ENCODE measurements around the gene B4GALT1. TPM values are rescaled to one million over a fixed set of nuclear protein-coding genes. Genes with fewer than 3 reads are reported as not detected.
A peak's percentile ranks its signal among the peaks of the same experiment; 100 is the strongest.

B4GALT1 gene
- total RNA-seq, 1 experiment from 2014 or later: 19.1 TPM

DNA sequence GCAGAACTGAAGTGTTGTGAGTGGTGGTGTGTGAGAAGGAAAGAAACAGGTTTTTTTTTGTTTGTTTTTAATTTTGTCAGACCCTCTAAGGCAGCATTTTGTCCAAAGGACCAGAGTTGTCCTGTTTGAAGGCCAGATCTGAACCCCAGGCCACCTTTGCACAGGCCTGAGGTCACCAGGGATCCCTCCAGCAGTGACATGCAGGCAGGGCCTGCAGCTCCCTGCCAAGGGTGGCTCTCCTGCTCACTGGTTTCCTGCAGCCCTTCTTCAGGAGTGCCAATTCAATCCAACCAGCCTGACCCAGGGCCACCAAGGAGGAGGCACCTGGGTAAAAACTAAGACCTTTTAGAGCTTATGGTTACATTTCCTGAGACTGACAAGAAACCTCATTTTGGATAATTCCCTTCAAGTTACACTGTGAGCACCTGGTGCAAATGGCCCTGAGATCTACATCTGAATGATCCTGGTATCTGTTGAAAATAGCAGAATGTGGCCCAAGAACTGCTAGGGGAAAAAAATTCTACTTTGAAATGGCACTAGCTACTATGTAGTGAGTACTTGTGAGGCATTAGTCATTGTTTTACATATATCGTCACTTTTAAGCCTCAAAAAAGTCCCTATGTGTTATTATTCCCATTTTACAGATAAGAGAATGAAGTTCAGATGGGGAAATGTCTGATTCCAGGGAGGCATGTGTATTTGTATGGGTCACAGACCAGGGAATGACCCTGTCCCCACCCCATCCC, 57.1 kb downstream of the B4GALT1 start:
- H3K27me3 Mint-ChIP-seq (ENCODE audit: low read depth): no peaks in the 10 kb centered on the region
- TF ChIP-seq, protein P1, sequence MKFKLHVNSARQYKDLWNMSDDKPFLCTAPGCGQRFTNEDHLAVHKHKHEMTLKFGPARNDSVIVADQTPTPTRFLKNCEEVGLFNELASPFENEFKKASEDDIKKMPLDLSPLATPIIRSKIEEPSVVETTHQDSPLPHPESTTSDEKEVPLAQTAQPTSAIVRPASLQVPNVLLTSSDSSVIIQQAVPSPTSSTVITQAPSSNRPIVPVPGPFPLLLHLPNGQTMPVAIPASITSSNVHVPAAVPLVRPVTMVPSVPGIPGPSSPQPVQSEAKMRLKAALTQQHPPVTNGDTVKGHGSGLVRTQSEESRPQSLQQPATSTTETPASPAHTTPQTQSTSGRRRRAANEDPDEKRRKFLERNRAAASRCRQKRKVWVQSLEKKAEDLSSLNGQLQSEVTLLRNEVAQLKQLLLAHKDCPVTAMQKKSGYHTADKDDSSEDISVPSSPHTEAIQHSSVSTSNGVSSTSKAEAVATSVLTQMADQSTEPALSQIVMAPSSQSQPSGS (CRISPR knock-in tag; IDR thresholded peaks at IDR 0.05; ENCODE audit: borderline replicate concordance, low read depth): no peak
- no peak for TF ChIP-seq OVOL2 (CRISPR knock-in tag; IDR thresholded peaks at IDR 0.05; ENCODE audit: borderline replicate concordance)
- TF ChIP-seq MYBL2 (CRISPR knock-in tag; IDR thresholded peaks at IDR 0.05): no peak
- TF ChIP-seq EMX1 (CRISPR knock-in tag; IDR thresholded peaks at IDR 0.05): no peak
- no peak for TF ChIP-seq ZNF423 (CRISPR knock-in tag; IDR thresholded peaks at IDR 0.05)
- no peak for TF ChIP-seq CREM (CRISPR knock-in tag; IDR thresholded peaks at IDR 0.05)
- no peak for TF ChIP-seq ELF4 (CRISPR knock-in tag; IDR thresholded peaks at IDR 0.05; ENCODE audit: low read depth)
- H3K4me1 Mint-ChIP-seq: peaks cover 34% of the 10 kb centered on the region
- ChIA-PET CTCF (no interaction called here), POLR2A (no interaction called here)
- H3K27ac Mint-ChIP-seq: peak overlapping the region; percentile 89
- no peaks in the 10 kb centered on the region for H3K9me3 Mint-ChIP-seq
- no peak overlapping the region for H3K4me3 Mint-ChIP-seq
- no peaks in the 10 kb centered on the region for H3K36me3 Mint-ChIP-seq
- ATAC-seq (no peak), DNase-seq (ENCODE audit: low spot score) (no peak)

DNA sequence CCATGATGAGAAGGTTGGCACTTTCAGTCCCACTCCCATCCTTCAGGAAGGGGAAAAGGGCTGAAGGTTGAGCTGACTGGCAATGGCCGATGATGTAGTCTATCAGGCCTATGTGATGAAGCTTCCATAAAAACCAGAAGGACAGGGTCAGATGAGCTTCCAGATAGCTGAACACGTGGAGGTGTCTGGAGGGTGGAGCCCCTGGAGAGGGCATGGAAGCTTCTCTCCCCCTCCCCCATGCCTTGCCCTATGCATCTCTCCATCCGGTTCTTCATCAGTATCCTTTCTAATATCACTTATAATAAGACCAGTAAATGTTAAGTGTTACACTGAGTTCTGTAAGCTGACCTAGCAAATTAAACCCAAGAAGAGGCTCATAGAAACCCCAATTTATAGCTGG, 58.0 kb downstream of the B4GALT1 start:
- POLR2A ChIA-PET: no interaction called here
- no peak overlapping the region for H3K27ac Mint-ChIP-seq
- H3K36me3 Mint-ChIP-seq: no peaks in the 10 kb centered on the region
- TF ChIP-seq ETV6 (CRISPR knock-in tag; IDR thresholded peaks at IDR 0.05): no peak
- no peak for TF ChIP-seq MYBL2 (CRISPR knock-in tag; IDR thresholded peaks at IDR 0.05)
- no peak for TF ChIP-seq NFE2L1 (CRISPR knock-in tag; IDR thresholded peaks at IDR 0.05)
- TF ChIP-seq, protein P2, sequence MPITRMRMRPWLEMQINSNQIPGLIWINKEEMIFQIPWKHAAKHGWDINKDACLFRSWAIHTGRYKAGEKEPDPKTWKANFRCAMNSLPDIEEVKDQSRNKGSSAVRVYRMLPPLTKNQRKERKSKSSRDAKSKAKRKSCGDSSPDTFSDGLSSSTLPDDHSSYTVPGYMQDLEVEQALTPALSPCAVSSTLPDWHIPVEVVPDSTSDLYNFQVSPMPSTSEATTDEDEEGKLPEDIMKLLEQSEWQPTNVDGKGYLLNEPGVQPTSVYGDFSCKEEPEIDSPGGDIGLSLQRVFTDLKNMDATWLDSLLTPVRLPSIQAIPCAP (CRISPR knock-in tag; IDR thresholded peaks at IDR 0.05): no peak
- TF ChIP-seq KAT7 (CRISPR knock-in tag; IDR thresholded peaks at IDR 0.05; ENCODE audit: borderline replicate concordance): no peak
- no peak for TF ChIP-seq ELF4 (CRISPR knock-in tag; IDR thresholded peaks at IDR 0.05; ENCODE audit: low read depth)
- TF ChIP-seq, protein P3, sequence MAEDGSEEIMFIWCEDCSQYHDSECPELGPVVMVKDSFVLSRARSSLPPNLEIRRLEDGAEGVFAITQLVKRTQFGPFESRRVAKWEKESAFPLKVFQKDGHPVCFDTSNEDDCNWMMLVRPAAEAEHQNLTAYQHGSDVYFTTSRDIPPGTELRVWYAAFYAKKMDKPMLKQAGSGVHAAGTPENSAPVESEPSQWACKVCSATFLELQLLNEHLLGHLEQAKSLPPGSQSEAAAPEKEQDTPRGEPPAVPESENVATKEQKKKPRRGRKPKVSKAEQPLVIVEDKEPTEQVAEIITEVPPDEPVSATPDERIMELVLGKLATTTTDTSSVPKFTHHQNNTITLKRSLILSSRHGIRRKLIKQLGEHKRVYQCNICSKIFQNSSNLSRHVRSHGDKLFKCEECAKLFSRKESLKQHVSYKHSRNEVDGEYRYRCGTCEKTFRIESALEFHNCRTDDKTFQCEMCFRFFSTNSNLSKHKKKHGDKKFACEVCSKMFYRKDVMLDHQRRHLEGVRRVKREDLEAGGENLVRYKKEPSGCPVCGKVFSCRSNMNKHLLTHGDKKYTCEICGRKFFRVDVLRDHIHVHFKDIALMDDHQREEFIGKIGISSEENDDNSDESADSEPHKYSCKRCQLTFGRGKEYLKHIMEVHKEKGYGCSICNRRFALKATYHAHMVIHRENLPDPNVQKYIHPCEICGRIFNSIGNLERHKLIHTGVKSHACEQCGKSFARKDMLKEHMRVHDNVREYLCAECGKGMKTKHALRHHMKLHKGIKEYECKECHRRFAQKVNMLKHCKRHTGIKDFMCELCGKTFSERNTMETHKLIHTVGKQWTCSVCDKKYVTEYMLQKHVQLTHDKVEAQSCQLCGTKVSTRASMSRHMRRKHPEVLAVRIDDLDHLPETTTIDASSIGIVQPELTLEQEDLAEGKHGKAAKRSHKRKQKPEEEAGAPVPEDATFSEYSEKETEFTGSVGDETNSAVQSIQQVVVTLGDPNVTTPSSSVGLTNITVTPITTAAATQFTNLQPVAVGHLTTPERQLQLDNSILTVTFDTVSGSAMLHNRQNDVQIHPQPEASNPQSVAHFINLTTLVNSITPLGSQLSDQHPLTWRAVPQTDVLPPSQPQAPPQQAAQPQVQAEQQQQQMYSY (CRISPR knock-in tag; IDR thresholded peaks at IDR 0.05): no peak
- no peak for TF ChIP-seq PRRX2 (CRISPR knock-in tag; IDR thresholded peaks at IDR 0.05)
- TF ChIP-seq ZNF396 (CRISPR knock-in tag; IDR thresholded peaks at IDR 0.05; ENCODE audit: borderline replicate concordance): no peak
- TF ChIP-seq, protein P4, sequence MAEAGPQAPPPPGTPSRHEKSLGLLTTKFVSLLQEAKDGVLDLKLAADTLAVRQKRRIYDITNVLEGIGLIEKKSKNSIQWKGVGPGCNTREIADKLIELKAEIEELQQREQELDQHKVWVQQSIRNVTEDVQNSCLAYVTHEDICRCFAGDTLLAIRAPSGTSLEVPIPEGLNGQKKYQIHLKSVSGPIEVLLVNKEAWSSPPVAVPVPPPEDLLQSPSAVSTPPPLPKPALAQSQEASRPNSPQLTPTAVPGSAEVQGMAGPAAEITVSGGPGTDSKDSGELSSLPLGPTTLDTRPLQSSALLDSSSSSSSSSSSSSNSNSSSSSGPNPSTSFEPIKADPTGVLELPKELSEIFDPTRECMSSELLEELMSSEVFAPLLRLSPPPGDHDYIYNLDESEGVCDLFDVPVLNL (CRISPR knock-in tag; IDR thresholded peaks at IDR 0.05; ENCODE audit: borderline replicate concordance, low read depth): no peak
- no peak for TF ChIP-seq JAZF1 (CRISPR knock-in tag; IDR thresholded peaks at IDR 0.05)
- DNase-seq (ENCODE audit: low spot score) (no peak), ATAC-seq (no peak)
- H3K9me3 Mint-ChIP-seq: no peaks in the 10 kb centered on the region
- H3K4me3 Mint-ChIP-seq: no peak overlapping the region
- CTCF ChIA-PET: no interaction called here
- no peaks in the 10 kb centered on the region; the same call in 1 of the 2 replicates for H3K27me3 Mint-ChIP-seq (ENCODE audit: low read depth)
- peaks cover 34% of the 10 kb centered on the region for H3K4me1 Mint-ChIP-seq

Measured in WTC11 (cell line).